Cardiac fibroblast (primary cell): ENCODE data around the gene MPPED1.

ENCODE experiments used
- DNase-seq, 2 donors: peaks; one replicate each; pipeline versions ENCODE4 v3.0.0 to v3.0.0-alpha.2; 2010; ENCODE audit warnings: low read depth in 2 of 2
- H3K4me3 ChIP-seq, 2 donors: replicated peaks in 1 of 2; 1 replicate in 1 of 2; 2 replicates in 1 of 2; pipeline ENCODE4 v1.5.1; 2011; ENCODE audit warnings: low read depth in 2 of 2, low read length in 2 of 2, mild to moderate bottlenecking in 2 of 2, moderate library complexity in 1 of 2
- CTCF ChIP-seq: IDR thresholded peaks from one replicate; pipeline ENCODE4 v1.5.1; 2011; ENCODE audit warnings: low read depth, mild to moderate bottlenecking, low read length, inconsistent platforms

Gene MPPED1

GRCh38 chr22:43554259-43554636 is 142.4 kb downstream of the MPPED1 start:
- no peak for DNase-seq
- H3K4me3 ChIP-seq = no peak overlapping the region
- TF ChIP-seq CTCF = no peak

GRCh38 chr22:43554694-43555365 is 143.0 kb downstream of the MPPED1 start:
- DNase-seq = no peak
- TF ChIP-seq CTCF = no peak
- no peak overlapping the region for H3K4me3 ChIP-seq

GRCh38 chr22:43555561-43556515 is 144.0 kb downstream of the MPPED1 start:
- no peak for TF ChIP-seq CTCF
- no peak for DNase-seq
- no peak overlapping the region for H3K4me3 ChIP-seq
